Activated T-cell treated with anti-CD3 and anti-CD28 coated beads for 1 hour (primary cell): ENCODE results near the gene SF3A1.
A peak's percentile ranks its signal among the peaks of the same experiment; 100 is the strongest.
"Not testable (repeated sequence)": the region's sequence is repeated elsewhere in the genome, so short reads cannot be mapped to it uniquely, and the experiment has no call there.

ENCODE experiments used
- DNase-seq: peaks from one replicate; pipeline ENCODE4 v3.0.0-alpha.2; 2020; ENCODE audit warnings: low read depth

The SF3A1 gene

DNA sequence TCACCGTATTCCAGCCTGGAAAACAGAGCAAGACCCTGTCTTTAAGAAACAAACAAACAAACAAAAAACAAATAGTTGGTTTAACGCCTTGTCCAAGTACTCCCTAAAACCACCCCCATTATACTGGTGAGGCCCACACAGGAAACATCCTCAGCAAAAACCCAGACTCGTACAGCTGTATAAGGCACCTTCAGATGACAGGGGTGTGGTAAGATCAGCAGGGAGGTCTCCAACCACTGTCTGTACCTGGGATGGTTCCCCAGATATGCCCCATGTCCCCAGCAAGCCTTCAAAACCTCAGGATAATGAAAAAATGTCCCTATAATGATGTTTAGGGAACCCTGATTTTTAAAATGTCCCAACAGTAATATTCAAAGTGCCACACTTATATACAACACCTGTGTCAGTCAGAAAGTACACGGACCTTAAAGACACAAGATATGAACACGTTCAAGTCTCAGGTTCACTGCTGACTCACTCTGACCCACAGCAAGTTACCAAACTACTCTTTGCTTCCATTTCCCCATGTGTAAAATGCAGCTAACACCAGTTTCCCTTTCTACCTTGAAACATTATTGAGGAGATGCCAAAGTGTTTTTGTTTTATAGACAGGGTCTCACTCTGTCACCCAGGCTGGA is 9.3 kb downstream of the SF3A1 start:
- no peak for DNase-seq

DNA sequence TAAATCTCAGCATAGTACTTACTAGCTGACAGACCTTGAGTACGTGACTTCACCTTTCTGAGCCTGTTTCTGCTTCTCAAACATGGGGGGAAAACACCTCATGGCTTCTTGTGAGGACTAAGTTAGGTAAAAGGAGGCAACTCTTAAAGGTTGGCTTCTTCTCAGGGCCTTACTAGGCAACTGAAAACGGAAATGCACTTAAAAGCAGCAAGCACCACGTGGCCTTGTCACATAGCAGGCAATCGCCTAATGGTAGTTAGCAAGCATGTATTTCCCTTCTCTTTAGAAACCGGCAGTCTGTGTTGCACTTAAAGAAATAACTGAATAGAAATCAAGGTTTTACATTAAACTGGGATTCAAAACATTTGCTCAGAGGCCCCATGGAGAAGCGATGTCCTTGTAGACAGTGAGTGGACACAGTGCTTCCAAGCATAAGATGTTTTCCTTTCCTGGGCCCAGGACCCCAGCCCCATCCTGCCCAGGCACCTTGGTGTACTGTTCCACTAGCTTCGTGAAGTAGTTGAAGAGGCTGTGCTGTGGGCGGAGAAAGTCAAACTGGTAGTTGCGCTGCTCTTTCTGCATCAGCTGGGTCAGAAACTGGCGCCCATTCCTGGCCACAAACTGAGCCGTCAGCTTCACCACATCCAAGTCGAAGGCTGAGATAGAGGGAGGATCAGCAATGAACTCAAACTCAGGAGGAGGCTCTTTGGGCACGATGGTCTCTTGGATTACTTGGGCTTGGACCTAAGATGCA is 12.1 kb downstream of the SF3A1 start:
- DNase-seq = no peak

DNA sequence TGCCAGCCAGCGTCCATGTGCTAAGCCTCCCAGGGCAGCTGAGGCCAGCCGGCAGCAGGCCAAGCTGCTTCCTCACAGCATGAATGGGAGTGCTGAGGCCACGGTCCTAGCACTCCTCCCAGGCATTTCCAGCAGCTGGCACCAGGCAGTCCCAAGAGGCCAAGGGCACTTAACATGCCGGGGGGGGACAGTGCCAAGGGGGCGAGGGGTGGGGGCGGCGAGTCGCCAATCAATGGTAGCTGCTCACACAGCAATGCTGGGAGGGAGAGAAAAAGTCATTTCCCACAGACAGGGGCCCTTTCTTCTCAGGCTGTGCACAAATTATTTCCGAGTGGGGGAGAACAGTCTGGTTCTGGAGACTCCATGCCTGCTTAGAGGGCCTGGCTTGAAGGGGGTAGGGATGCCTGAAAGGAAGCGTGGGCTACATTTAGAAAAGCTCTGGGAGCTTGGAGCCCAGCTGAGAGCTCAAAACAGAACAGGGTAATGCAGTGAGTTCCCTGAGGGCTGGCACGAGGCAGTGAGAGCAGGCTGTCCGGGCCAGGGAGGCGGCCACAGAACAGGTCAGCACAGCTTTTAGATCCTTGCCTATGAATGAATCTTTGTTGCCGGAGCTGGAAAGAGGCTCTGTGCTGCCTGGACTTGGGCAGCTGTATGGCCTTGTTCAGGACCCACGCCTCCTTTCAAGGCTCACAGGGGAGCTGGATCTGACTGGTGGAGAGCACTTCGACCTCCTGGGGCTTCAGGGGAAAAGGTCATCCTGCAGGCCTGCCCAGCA is 15.6 kb downstream of the SF3A1 start:
- no peak for DNase-seq

DNA sequence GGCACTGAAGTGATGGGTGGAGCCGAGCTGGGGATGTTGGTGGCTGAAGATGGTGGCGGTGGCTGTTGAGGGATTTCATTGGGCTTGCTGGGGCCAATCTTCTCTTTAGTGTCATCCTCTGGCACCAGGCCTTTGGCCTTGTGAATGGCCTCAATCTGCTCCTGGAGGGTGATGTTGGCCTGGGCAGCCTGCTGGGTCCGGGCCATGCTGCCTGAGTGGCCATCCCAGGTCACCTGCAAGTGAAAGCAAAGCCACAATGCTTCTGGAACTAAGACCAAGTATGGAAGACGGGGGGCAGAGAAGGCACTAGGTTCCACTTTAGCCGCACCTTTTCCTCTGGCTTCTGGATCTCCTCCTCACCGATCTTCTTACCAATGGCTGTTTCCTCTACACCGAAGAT is 17.9 kb downstream of the SF3A1 start:
- DNase-seq = no peak

DNA sequence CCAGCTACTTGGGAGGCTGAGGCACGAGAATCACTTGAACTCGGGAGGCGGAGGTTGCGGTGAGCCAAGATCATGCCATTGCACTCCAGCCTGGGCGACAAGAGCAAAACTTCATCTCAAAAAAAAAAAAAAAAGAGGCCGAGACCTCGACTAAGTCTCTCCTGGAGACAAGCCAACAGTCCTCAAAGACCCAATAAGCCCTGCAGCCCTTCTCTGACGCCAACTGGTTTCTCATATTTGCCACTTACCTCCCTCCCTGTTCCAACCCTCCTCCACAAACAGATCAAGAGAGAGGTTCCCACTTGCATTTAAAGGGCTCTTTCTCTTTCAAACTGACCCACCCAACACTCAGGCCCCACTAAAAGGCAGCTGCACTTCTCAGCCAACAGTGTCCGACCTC is 18.4 kb downstream of the SF3A1 start:
- DNase-seq = not testable (repeated sequence)

DNA sequence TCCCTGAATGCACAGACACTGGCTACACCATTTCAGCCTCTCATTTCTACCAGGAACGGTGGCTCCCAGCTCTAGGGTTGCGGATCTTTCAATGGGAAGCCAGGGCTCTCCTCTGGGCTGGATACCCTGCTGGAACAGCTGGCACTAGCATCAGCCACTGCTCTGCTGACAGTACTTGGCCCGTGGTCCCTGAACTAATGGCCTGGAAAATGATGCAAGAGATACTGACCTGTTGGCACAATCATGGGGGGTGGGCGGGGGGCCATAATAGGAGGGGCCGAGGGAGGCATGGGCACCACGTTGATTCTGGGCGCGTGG is 19.3 kb downstream of the SF3A1 start:
- DNase-seq = no peak

DNA sequence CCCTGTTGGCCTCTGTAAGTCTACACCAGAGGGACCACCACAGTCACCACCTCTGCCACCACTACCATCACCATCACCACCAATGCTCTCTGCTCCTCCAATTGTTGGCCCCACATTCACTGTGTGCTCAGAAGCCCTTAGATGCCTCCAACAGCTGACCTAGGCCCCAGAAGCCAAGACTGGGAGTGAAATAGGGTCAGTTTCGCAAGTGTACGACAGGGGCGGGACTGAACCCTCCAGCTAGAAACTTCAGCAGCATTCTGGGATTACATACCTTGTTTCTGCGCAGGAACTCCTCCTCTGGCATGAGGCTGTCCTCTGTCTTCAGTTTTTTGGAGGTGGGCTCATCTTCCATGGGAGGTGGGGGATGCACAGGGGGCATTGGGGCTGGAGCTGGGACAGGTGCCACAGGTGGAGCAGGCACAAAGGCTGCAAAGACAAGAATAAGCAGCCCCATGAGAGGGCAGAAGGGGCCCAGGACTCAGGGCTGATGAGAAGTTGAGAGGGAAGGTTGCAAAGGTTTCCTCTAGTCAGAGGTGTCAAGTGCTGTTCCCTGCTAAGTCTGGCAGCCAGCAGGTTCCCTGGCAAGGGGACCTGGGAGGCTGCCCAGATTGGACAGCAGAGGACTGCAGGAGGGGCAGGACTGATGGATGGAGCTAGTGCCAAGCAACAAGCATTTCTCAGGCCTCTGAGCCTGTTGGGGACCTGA is 19.8 kb downstream of the SF3A1 start:
- DNase-seq = no peak

DNA sequence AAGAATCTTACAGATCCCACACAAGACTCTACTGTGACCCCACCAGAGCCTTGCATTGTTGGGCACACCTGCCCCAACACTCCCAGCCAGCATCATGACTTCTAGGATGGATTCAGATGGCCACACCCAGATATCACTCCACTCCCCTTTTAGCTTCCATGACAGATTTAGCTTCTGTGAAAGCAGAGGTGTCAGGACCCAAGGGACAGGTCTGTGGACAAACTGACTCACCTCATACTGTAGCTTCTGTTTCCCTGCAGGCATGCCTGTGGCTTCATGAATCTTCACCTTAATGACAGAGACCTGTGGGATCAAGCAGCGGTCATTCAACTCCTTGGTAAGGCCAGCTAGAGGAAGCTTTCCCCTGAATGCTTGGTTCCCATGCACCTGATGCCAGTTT is 21.5 kb downstream of the SF3A1 start:
- DNase-seq = no peak

DNA sequence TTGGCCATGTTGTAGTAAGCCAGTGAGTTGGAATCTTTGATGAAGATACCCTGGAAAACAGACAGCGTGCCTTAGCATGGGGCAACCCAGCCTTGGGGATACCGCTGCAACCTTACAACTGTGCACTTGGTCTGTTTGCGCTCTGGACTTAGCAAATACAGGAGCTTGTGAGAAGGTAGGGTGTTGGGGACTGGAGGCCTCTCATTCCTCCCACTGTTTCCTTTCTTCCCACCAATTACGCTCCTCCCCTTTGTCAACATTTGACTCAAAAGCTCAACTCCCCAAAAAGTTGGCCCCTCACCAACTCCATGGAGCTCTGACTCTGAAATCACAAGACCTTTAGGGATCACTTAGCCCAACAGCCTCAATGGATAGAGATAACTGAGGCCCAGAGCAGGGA is 22.0 kb downstream of the SF3A1 start:
- no peak for DNase-seq

DNA sequence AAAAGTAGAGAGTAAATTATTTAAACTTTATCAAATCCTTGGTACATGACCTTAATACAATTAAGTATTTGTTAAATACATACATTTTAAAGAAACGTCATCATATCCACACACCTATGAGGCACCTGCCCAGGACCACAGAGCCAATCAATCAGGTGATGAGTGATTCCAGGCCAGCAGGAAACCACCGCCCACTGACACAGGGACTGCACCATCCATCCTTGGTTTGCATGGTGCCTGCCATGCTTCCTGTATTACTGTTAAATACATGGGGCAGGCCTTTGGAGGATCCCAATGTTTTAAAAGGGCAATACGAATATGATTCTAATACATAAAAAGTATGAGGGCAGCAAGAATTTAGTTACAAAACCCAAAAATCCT is 23.0 kb downstream of the SF3A1 start:
- no peak for DNase-seq

DNA sequence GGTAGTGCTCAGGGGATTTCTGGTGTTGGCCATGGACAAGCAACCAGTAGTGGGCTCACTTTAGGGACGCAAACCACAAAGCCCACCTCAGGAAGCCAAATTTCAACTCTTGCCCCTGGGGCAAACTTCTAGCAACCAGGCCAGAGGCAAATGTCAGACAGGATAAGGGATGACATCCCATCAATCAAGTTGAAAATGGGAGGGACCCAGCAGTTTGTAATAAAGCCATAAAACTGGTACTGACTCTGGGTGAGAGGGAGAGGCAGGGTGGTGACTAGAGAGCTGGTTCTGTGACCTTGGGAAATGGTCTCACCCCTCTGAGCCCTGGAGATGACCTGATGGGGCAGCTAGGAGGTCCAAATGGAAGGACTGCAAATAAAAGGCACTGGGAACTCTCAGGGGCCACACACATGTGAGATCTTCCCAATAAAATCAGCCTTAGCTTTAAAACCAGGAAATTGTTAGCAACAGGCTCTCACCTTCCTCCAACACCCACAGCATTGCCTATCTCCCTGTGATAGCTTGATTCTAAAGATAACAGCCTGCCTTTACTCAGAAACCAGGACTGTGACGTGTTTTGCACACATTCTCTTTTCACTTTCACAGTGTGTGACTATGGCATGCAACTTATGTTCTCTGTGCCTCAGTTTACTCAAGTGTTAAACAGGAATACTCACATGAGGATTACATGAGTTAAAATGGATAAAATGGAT is 23.5 kb downstream of the SF3A1 start:
- no peak for DNase-seq

DNA sequence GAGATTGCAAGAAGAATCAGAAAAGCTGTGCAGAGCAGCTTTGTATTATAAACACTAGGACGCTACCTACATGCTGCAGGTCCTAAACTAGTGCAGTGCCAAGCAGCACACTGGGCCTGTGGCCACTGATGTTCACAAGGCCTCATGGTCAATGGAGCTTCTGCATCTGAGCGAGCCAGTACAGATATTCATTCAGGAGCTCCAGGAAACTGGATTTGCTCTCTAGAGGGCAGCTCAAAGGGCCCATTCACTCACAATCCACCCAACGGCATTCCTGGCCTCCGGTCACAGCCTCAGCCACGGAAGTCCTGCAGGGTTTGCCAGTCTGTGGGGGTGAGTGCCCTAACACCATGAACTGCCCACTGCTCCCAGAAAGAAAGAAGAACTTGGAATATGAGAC is 24.1 kb downstream of the SF3A1 start:
- DNase-seq = no peak

DNA sequence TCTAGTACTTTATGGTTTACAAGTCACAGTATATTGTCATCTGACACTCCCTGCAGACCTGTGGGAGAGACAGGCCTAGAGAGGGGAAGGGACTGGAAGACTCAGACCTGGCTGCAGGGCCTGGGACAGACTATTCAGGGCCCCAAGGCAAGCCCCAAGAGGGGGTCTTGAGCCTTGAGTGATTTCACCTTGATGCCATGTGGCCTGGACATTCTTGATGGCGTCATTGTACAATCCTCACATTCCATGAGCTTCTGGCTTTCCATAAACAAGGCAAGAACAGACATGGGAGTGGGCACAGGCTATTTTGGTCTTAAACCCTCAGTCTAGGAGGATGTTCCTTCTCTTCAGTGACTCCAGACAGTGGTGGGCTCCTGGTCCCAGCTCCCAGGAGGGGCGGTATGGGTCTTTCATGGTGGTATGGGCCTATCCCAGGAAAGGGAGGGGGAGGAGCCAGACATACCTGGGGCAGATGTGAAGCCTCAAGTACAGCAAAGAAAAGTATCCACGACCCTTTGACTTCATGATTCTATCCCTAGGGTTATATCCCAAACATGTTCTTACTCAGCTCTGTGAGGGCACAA is 28.1 kb downstream of the SF3A1 start:
- DNase-seq = no peak

DNA sequence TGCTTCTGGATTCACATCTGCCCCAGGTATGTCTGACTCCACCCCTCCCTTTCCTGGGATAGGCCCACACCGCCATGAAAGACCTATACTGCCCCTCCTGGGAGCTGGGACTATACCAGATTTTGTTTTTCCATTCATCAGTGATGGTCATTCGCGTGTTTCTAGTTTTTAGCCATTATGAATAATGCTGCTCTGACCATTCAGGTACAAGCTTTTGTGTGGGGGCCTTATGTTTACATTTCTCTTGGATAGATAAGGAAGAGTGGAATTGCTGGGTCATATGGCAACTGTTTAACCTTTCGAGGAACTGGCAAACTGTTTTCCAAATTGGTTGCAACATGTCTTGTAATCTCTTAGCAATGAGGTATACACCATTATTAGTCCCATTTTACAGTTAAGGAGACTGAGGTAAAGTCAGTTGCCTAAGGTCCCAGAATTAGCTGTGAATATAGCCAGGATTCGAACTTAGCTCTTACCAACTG is 28.8 kb downstream of the SF3A1 start:
- no peak for DNase-seq

DNA sequence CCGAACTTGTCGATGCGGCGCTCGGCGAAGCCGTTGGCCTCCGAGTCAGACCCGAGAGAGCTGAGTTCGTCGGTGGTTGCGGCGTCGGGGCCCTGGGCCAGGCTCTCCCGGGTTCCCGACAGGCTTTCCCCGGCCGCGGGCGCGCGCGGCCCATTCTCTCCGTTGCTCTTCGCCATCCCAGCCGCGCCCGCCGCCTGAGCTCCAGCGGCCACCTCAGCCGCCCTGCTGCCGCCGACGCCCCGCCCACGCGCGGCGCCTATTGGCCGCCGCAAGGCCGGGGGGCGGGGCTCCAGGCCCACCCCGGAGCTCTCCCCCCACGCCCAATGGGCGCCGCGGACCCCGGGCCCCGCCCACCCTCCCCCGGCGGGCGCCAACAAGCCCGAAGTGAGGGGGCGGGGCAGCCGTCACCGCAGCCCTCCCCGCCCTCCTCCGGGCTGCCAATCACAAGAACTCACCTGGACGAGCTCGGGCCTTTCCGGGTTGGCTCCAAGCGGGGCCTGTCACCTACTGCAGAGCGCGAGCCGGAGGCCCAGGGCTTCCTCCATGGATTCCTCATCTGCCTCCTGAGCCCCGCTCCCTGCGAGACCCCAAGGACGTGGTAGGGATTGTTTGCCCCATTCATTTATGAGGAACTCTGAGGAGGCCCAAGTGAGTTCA is 29.9 kb downstream of the SF3A1 start, which contains the start of gene TBC1D10A:
Gene TBC1D10A, minus strand, starts transcription at position 236 of the 657 bp plus-strand sequence. Its CDS starts 60 bp downstream, at position 176.
- peak; percentile 91 for DNase-seq

DNA sequence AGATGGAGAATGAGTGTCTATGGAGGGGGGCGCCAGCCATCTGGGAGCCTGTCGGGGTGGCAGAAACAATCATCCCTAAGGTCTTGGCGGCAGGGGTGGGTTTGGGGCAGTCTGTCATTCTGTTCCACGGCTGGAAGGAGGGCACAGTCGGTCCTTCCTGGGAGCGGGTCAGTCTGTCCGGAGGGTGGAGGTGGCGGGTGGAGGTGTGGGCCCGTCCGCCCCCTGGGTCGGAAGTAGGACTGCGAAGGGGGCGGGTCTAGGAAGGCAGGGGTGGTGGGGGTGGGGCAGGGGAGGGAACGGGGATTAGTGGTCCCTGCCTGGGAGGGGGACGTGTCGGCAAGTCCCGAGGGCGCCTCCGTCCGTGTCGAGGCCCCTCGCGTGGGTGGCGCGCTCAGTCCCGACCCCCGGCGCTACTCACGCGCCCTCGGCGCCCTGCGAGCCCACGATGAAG is 30.4 kb downstream of the SF3A1 start:
- DNase-seq = no peak

DNA sequence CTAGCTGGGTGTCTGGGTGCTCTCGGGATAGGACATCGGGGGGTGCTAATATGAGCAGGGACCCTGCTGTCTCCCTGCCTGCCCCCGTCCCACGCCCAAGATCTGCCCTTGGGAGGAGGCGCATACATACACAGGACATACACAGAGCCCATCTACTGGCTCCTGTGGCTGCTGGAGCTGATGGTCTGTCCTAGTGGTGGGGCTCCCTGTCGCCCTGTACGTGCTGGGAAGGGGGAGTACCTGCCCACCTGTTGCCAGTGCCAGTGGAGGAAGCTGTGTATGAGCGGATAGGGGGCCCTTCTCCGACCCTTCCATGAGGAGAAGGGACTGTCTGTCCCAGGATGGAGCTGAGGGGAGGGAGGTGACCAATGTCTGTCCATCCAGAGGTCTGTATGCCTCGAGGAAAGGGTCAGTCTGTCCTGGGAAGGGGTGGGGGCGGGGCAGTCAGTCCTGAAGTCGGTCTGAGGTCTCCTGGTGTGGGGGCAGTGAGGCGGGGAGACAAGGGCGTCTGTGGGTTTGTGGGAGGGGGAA is 30.9 kb downstream of the SF3A1 start:
- DNase-seq = no peak

DNA sequence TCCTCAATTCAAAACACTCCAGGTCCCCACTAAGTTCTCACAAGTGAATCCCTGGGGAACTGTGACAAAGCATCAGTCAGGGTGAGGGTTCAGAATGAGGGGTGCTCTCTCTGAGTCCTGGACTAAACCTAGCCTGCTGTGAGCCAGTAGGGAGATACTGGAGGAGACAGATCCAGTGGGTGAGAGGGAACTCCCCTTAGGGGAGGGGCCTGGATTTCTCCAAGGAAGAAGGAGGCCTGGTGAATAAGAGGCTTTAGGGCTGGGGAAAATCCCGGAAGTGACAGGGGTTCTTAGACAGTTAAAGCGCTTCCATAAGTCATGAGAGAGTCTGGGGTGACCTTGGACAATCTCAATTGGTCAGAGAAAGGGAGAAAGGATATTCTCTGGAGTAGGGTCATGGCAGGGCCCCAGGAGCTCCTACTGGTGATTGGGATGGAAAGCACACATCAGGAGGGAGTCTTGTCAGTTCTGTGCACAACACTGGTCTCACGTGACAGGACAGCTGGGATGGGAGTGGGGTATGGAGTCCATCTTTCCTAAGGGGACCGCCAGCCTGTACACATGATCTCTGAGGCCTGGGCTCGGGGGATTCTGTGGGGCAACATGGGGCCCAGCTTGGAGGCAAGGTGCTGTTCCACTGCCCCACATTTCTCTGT is 31.5 kb downstream of the SF3A1 start:
- no peak for DNase-seq

DNA sequence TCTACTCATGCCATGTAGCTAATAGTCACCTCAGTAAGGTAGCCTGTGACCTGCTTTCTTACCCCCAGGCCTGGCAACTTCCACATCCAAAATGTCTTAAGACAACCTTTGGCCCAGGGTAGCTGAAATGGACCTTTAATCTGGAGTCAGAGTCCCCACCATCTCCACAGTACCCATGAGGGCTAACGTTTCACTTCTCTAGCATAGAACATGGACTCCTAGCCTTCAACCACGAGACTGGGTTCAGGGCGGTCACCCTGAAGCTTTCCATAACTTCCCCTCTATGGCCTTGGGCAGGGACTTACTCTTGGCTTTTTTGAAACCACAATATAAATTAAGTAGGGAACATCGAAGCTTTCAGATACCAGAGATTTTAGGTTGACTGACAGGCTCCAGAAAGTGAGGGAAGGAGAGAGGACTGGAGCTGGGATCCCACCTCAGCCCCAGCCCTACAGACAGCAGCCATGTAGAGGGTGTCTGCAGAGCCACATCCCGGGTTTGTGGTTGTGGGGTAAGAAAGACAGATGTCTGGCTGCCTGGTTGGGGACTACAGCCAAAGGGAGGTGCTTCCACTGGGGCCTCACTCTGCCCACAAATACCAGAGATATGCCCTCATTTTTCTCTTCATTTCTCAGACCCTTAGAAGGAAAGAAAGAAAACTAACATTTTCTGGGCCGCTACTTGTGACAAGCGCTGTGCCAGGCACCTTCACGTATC is 32.5 kb downstream of the SF3A1 start:
- no peak for DNase-seq
